Left cardiac atrium (tissue), 4 donors: ENCODE data around the gene NCF2. TPM values are rescaled to one million over a fixed set of nuclear protein-coding genes. Genes with fewer than 3 reads are reported as not detected.
A peak's percentile ranks its signal among the peaks of the same experiment; 100 is the strongest.
"Not testable (repeated sequence)": the region's sequence is repeated elsewhere in the genome, so short reads cannot be mapped to it uniquely, and the experiment has no call there.

Experiments used
- ATAC-seq, 2 donors: fragments of 200-7000 bp; cut with Tn5 transposase; one replicate each; pipeline ENCODE4 v1.9.1; 2020; ENCODE audit warnings: mild to moderate bottlenecking in 2 of 2, moderate library complexity in 2 of 2
- DNase-seq: peaks from one replicate; pipeline ENCODE4 v3.0.0-alpha.2; 2020
- intact Hi-C, 2 donors: fragments of 100-400 bp; cut with DNase I; formaldehyde crosslinking; loops; one replicate each; pipeline versions ENCODE4 v1.14.1 to v1.15.1; 2022 to 2023
- total RNA-seq, 2 donors: library from RNA; stranded (reverse); fragmentation: NEBNext Ultra II Directional; extraction: Animal tissue kit (Norgen Biotek cat#: 25700); gene quantifications; one replicate each; pipeline ENCODE4 v1.2.1, GENCODE V29; 2021
- donor health status: DM: no; HTN: yes; CAD: no.
- donor health status: DM: no; HTN: yes; CAD: no; lungs with severe emphysema.
- donor health status: DM: yes; HTN: yes; CAD: no.
- donor health status: Dilated cardiomyopathy.

Gene NCF2
- total RNA-seq, 2 donors from 2014 or later, result 9.7 to 16.0 TPM

GRCh38 chr1:183619781-183620180 lies 29.5 kb upstream of the NCF2 start:
- no peak for ATAC-seq
- no peak for DNase-seq
- intact Hi-C loops, result loop anchor here in 1 of 2 donors (5.0 to 10.0 kb wide), 3 partner anchors 75 to 337 kb away; partner anchors contain the start of gene SMG7

- intact Hi-C loops, DNase-seq, ATAC-seq: not testable (repeated sequence)
Observed at GRCh38 chr1:183618202-183618601, 27.9 kb upstream of the NCF2 start.

- DNase-seq, intact Hi-C loops, ATAC-seq: not testable (repeated sequence)
Observed at GRCh38 chr1:183612975-183613374, 22.7 kb upstream of the NCF2 start.

- intact Hi-C loops, result no loop called here
- ATAC-seq (no peak), DNase-seq (no peak)
Observed at GRCh38 chr1:183612407-183612806, 22.1 kb upstream of the NCF2 start.

GRCh38 chr1:183611021-183611420 lies 20.8 kb upstream of the NCF2 start:
- no peak for DNase-seq
- intact Hi-C loops, result no loop called here
- no peak for ATAC-seq

- intact Hi-C loops, result no loop called here
- ATAC-seq, result peak; percentile 34 to 81
- no peak for DNase-seq
Observed at GRCh38 chr1:183609759-183610452, 19.6 kb upstream of the NCF2 start.

GRCh38 chr1:183609313-183609712 lies 19.1 kb upstream of the NCF2 start:
- intact Hi-C loops, result no loop called here
- DNase-seq (peak; percentile 73), ATAC-seq (peak; percentile 88 to 91)

- ATAC-seq, result no peak
- intact Hi-C loops, result no loop called here
- no peak for DNase-seq
Observed at GRCh38 chr1:183607322-183607980, 17.2 kb upstream of the NCF2 start.

GRCh38 chr1:183605904-183606303 lies 15.6 kb upstream of the NCF2 start:
- no peak for ATAC-seq
- DNase-seq, result no peak
- intact Hi-C loops, result no loop called here

GRCh38 chr1:183604815-183605214 lies 14.6 kb upstream of the NCF2 start:
- intact Hi-C loops, result no loop called here
- ATAC-seq (peak in 1 of 2 donors; percentile 17), DNase-seq (no peak)

- intact Hi-C loops, result no loop called here
- peak in 1 of 2 donors; percentile 40 for ATAC-seq
- DNase-seq, result no peak
Observed at GRCh38 chr1:183604038-183604808, 14.0 kb upstream of the NCF2 start.

GRCh38 chr1:183602510-183602909 lies 12.3 kb upstream of the NCF2 start:
- intact Hi-C loops, result no loop called here
- no peak for DNase-seq
- ATAC-seq, result no peak

- DNase-seq (no peak), ATAC-seq (no peak)
- intact Hi-C loops, result no loop called here
Observed at GRCh38 chr1:183600634-183601033, 10.4 kb upstream of the NCF2 start.

GRCh38 chr1:183600136-183600535 lies 9.9 kb upstream of the NCF2 start:
- peak; percentile 75 to 88 for ATAC-seq
- DNase-seq, result no peak
- intact Hi-C loops, result no loop called here

GRCh38 chr1:183598386-183598785 lies 8.1 kb upstream of the NCF2 start:
- intact Hi-C loops, result no loop called here
- peak in 1 of 2 donors; percentile 9 for ATAC-seq
- DNase-seq, result no peak

GRCh38 chr1:183597656-183598347 lies 7.5 kb upstream of the NCF2 start:
- intact Hi-C loops, result no loop called here
- no peak for ATAC-seq

GRCh38 chr1:183596500-183596899 lies 6.2 kb upstream of the NCF2 start:
- intact Hi-C loops, result no loop called here
- no peak for DNase-seq
- no peak for ATAC-seq

More at GRCh38 chr1:183597656-183598347, 7.5 kb upstream of the NCF2 start:
- no peak for DNase-seq

GRCh38 chr1:183595537-183595936 lies 5.3 kb upstream of the NCF2 start:
- intact Hi-C loops, result no loop called here
- DNase-seq (no peak), ATAC-seq (no peak)

- DNase-seq (no peak), ATAC-seq (peak in 1 of 2 donors; percentile 53)
- intact Hi-C loops, result no loop called here
Observed at GRCh38 chr1:183593356-183593755, 3.1 kb upstream of the NCF2 start.
